ENCODE measurements around the gene DRC3.

GRCh38 chr17:17934806-17935205 lies 37.9 kb upstream of the DRC3 start:
- TF ChIP-seq CTCF (IDR thresholded peaks at IDR 0.05) (no peak), EZH2 (IDR thresholded peaks at IDR 0.05; ENCODE audit: borderline replicate concordance, insufficient read depth, low read depth, low read length, poor library complexity, severe bottlenecking) (no peak)

Measured in B cell (primary cell).